Vagina (tissue), 2 donors: ENCODE results near the gene HAUS3. TPM values are rescaled to one million over a fixed set of nuclear protein-coding genes. Genes with fewer than 3 reads are reported as not detected.

Experiments
- DNase-seq, 2 donors: peaks; one replicate each; pipeline ENCODE4 v3.0.0-alpha.2; 2017; ENCODE audit errors: extremely low spot score in 2 of 2
- H3K27ac ChIP-seq: fragments of 200-600 bp; sonication (generic); one replicate; pipeline ENCODE4 v1.5.1; 2019
- H3K27me3 ChIP-seq: fragments of 200-600 bp; sonication (generic); one replicate; pipeline ENCODE4 v1.5.1; 2019
- H3K36me3 ChIP-seq, 2 donors: fragments of 200-600 bp; sonication (generic); one replicate each; pipeline ENCODE4 v1.5.1; 2017 to 2019
- H3K4me1 ChIP-seq: fragments of 200-600 bp; sonication (generic); one replicate; pipeline ENCODE4 v1.5.1; 2019
- H3K4me3 ChIP-seq, 2 donors: fragments of 200-600 bp; sonication (generic); 1 replicate in 1 of 2; 2 replicates in 1 of 2; pipeline ENCODE4 v1.5.1; 2016 to 2019
- H3K9me3 ChIP-seq: fragments of 200-600 bp; sonication (generic); one replicate; pipeline ENCODE4 v1.5.1; 2019
- CTCF ChIP-seq, 3 experiments: fragments of 450-650 bp in 2 of 3; fragments of 200-600 bp in 1 of 3; sonication (generic) in 1 of 3; IDR thresholded peaks; one replicate each; pipeline ENCODE4 v1.5.1; 2017 to 2019; ENCODE audit warnings: antibody characterized with exemption in 3 of 3, mild to moderate bottlenecking in 2 of 3, moderate library complexity in 2 of 3
- POLR2A ChIP-seq, 2 donors: fragments of 450-650 bp; IDR thresholded peaks; one replicate each; pipeline ENCODE4 v1.6.1; 2017; ENCODE audit warnings: antibody characterized with exemption in 2 of 2, mild to moderate bottlenecking in 2 of 2, moderate library complexity in 2 of 2
- POLR2AphosphoS5 ChIP-seq, 2 donors: sonication (generic); formaldehyde crosslinking; IDR thresholded peaks; one replicate each; pipeline ENCODE4 v1.9.0; 2017; ENCODE audit warnings: antibody characterized with exemption in 2 of 2, mild to moderate bottlenecking in 2 of 2, low read depth in 1 of 2; ENCODE audit not compliant: insufficient read depth in 1 of 2
- intact Hi-C: fragments of 100-400 bp; cut with DNase I; formaldehyde crosslinking; loops from one replicate; pipeline ENCODE4 v1.15.1; 2023
- total RNA-seq: library from RNA; depleted of rRNA; stranded (reverse); fragments of >200 nt; gene quantifications from one replicate; pipeline ENCODE4 v1.2.3, GENCODE V29; 2016

HAUS3 gene
- total RNA-seq, 1 donor from 2014 or later: 9.6 TPM

GRCh38 chr4:2272026-2272827 lies 30.3 kb upstream of the HAUS3 start:
- intact Hi-C loops: no loop called here
- no peaks in the 10 kb centered on the region for H3K27me3 ChIP-seq
- H3K4me1 ChIP-seq: no peaks in the 10 kb centered on the region
- no peak overlapping the region for H3K27ac ChIP-seq
- no peak for DNase-seq
- H3K4me3 ChIP-seq: no peak overlapping the region
- TF ChIP-seq POLR2AphosphoS5 (IDR thresholded peaks at IDR 0.05; ENCODE audit: insufficient read depth in 1 of 2, low read depth in 1 of 2): no peak
- no peak for TF ChIP-seq CTCF (IDR thresholded peaks at IDR 0.05)
- no peak for TF ChIP-seq POLR2A (IDR thresholded peaks at IDR 0.05)
- H3K9me3 ChIP-seq: no peaks in the 10 kb centered on the region
- H3K36me3 ChIP-seq: no peaks in the 10 kb centered on the region

- Histone ChIP-seq H3K4me3 (no peak overlapping the region), H3K4me1 (no peaks in the 10 kb centered on the region), H3K27ac (no peak overlapping the region), H3K9me3 (no peaks in the 10 kb centered on the region), H3K27me3 (no peaks in the 10 kb centered on the region), H3K36me3 (no peaks in the 10 kb centered on the region)
- intact Hi-C loops: no loop called here
- DNase-seq: no peak
- no peak for TF ChIP-seq CTCF (IDR thresholded peaks at IDR 0.05)
- no peak for TF ChIP-seq POLR2AphosphoS5 (IDR thresholded peaks at IDR 0.05; ENCODE audit: insufficient read depth in 1 of 2, low read depth in 1 of 2)
- TF ChIP-seq POLR2A (IDR thresholded peaks at IDR 0.05): no peak
Observed at GRCh38 chr4:2271279-2272025, 29.5 kb upstream of the HAUS3 start.

- TF ChIP-seq POLR2AphosphoS5 (IDR thresholded peaks at IDR 0.05; ENCODE audit: insufficient read depth in 1 of 2, low read depth in 1 of 2): no peak
- TF ChIP-seq CTCF (IDR thresholded peaks at IDR 0.05): no peak
- DNase-seq: no peak
- no peaks in the 10 kb centered on the region for H3K9me3 ChIP-seq
- H3K36me3 ChIP-seq: no peaks in the 10 kb centered on the region
- peaks cover 7% of the 10 kb centered on the region for H3K4me1 ChIP-seq
- H3K27ac ChIP-seq: no peak overlapping the region
- H3K27me3 ChIP-seq: no peaks in the 10 kb centered on the region
- H3K4me3 ChIP-seq: no peak overlapping the region
- intact Hi-C loops: no loop called here
Observed at GRCh38 chr4:2270341-2271165, 28.6 kb upstream of the HAUS3 start.

GRCh38 chr4:2269618-2270163 lies 27.8 kb upstream of the HAUS3 start:
- H3K9me3 ChIP-seq: no peaks in the 10 kb centered on the region
- H3K4me1 ChIP-seq: peaks cover 8% of the 10 kb centered on the region
- intact Hi-C loops: loop anchor here (10.0 kb wide), 1 partner anchor 145 kb away; the partner anchor contains the start of genes CFAP99 and ZFYVE28
- H3K27me3 ChIP-seq: no peaks in the 10 kb centered on the region
- no peak for TF ChIP-seq POLR2A (IDR thresholded peaks at IDR 0.05)
- H3K27ac ChIP-seq: no peak overlapping the region
- no peaks in the 10 kb centered on the region for H3K36me3 ChIP-seq
- DNase-seq: no peak
- H3K4me3 ChIP-seq: no peak overlapping the region

- no peaks in the 10 kb centered on the region for H3K36me3 ChIP-seq
- H3K27me3 ChIP-seq: no peaks in the 10 kb centered on the region
- no peak for DNase-seq
- no peaks in the 10 kb centered on the region for H3K9me3 ChIP-seq
- peaks cover 8% of the 10 kb centered on the region for H3K4me1 ChIP-seq
- TF ChIP-seq POLR2AphosphoS5 (IDR thresholded peaks at IDR 0.05; ENCODE audit: insufficient read depth in 1 of 2, low read depth in 1 of 2) (no peak), POLR2A (IDR thresholded peaks at IDR 0.05) (no peak), CTCF (IDR thresholded peaks at IDR 0.05) (no peak)
- no peak overlapping the region for H3K27ac ChIP-seq
- intact Hi-C loops: loop anchor here (10.0 kb wide), 1 partner anchor 146 kb away; the partner anchor contains the start of genes CFAP99 and ZFYVE28
- no peak overlapping the region for H3K4me3 ChIP-seq
Observed at GRCh38 chr4:2269206-2269531, 27.2 kb upstream of the HAUS3 start.
